Measurements from ENCODE around the gene MLPH. TPM values are rescaled to one million over a fixed set of nuclear protein-coding genes. Genes with fewer than 3 reads are reported as not detected.

Gene MLPH
- total RNA-seq, 6 experiments from 2014 or later, result 20.8 to 52.8 (median 35.1) TPM

GRCh38 chr2:237494066-237494465 is 7.0 kb downstream of the MLPH start:
- Histone ChIP-seq H3K27ac (no peak overlapping the region), H3K4me3 (no peak overlapping the region), H3K4me1 (peaks cover 0 to 4% (median under 1%) of the 10 kb centered on the region in 4 donors), H3K27me3 (no peaks in the 10 kb centered on the region), H3K36me3 (peaks cover 0 to 29% (median 10%) of the 10 kb centered on the region in 4 donors), H3K9me3 (no peaks in the 10 kb centered on the region)
- 71% methylated on average over 3 of the region's 5 CpGs for WGBS (ENCODE audit: insufficient coverage, low coverage, low lambda C conversion rate, missing lambda C conversion rate)
- intact Hi-C loops (cut with DNase I), result no loop called here
- DNase-seq, result no peak
- no peak for ATAC-seq
- TF ChIP-seq CTCF (IDR thresholded peaks at IDR 0.05), result no peak
- TF ChIP-seq POLR2A (IDR thresholded peaks at IDR 0.05), result no peak

- H3K4me1 ChIP-seq, result no peaks in the 10 kb centered on the region
- no peaks in the 10 kb centered on the region for H3K27me3 ChIP-seq
- no peaks in the 10 kb centered on the region for H3K9me3 ChIP-seq
- intact Hi-C loops (cut with DNase I), result no loop called here
- TF ChIP-seq CTCF (IDR thresholded peaks at IDR 0.05) (no peak), POLR2A (IDR thresholded peaks at IDR 0.05) (no peak)
- no peak overlapping the region for H3K27ac ChIP-seq
- WGBS (ENCODE audit: insufficient coverage, low coverage, low lambda C conversion rate, missing lambda C conversion rate), result 86% methylated on average over 4 of the region's 21 CpGs
- peaks cover 0 to 29% (median 10%) of the 10 kb centered on the region in 4 donors for H3K36me3 ChIP-seq
- DNase-seq, result no peak
- no peak for ATAC-seq
- H3K4me3 ChIP-seq, result no peak overlapping the region
These were observed 8.6 kb downstream of the MLPH start for GRCh38 chr2:237495521-237496117.

GRCh38 chr2:237496428-237496827 is 9.4 kb downstream of the MLPH start:
- peaks cover 0 to 29% (median 10%) of the 10 kb centered on the region in 4 donors for H3K36me3 ChIP-seq
- H3K4me3 ChIP-seq, result no peak overlapping the region
- ATAC-seq, result no peak
- H3K9me3 ChIP-seq, result no peaks in the 10 kb centered on the region
- no peak for DNase-seq
- intact Hi-C loops (cut with DNase I), result no loop called here
- TF ChIP-seq POLR2A (IDR thresholded peaks at IDR 0.05) (no peak), CTCF (IDR thresholded peaks at IDR 0.05) (no peak)
- no peak overlapping the region for H3K27ac ChIP-seq
- H3K27me3 ChIP-seq, result no peaks in the 10 kb centered on the region
- H3K4me1 ChIP-seq, result peaks cover 0 to 4% (median under 1%) of the 10 kb centered on the region in 4 donors
- WGBS (ENCODE audit: insufficient coverage, low coverage, low lambda C conversion rate, missing lambda C conversion rate), result 88% methylated on average over 4 of the region's 8 CpGs

GRCh38 chr2:237497009-237497837 is 10.2 kb downstream of the MLPH start:
- WGBS (ENCODE audit: insufficient coverage, low coverage, low lambda C conversion rate, missing lambda C conversion rate), result 76% methylated on average over 10 of the region's 23 CpGs
- no peak for ATAC-seq
- H3K9me3 ChIP-seq, result no peaks in the 10 kb centered on the region
- no peak for DNase-seq
- H3K27me3 ChIP-seq, result no peaks in the 10 kb centered on the region
- no peak for TF ChIP-seq POLR2A (IDR thresholded peaks at IDR 0.05)
- no peak for TF ChIP-seq CTCF (IDR thresholded peaks at IDR 0.05)
- H3K27ac ChIP-seq, result no peak overlapping the region
- peaks cover 0 to 29% (median 10%) of the 10 kb centered on the region in 4 donors for H3K36me3 ChIP-seq
- intact Hi-C loops (cut with DNase I), result no loop called here
- peaks cover 0 to 12% (median 5%) of the 10 kb centered on the region in 4 donors for H3K4me1 ChIP-seq
- H3K4me3 ChIP-seq, result no peak overlapping the region
